ENCODE measurements around the gene VPS41. TPM values are rescaled to one million over a fixed set of nuclear protein-coding genes. Genes with fewer than 3 reads are reported as not detected.

The VPS41 gene
- total and polyA plus RNA-seq, 4 donors: 71.1 to 97.3 (median 90.4) TPM

DNA sequence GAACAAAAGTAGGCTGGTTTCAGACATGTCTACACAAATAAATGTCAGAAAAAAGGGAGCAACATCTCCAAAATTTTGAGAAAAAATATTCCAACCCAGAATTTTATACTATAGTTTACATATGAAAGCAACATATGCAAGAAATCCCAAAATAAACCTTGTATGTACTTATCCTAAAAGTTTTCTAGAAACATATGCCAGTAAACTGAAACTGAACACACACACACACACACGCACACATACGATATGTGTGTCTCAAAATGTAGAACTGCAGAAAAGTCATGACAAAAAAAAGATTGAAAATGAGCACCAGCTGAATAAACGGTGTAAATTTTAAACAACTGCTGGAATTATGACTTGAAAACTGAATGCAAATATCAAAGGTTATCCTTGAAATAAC lies 81.0 kb downstream of the VPS41 start:
- DNase-seq (ENCODE audit: low read depth in 4 of 6, low spot score in 6 of 6): peak in 1 of 6 donors; percentile 65
- peaks cover 6% of the 10 kb centered on the region for H3K9me3 ChIP-seq (ENCODE audit: control insufficient read depth, insufficient read depth, low read length)
- H3K4me3 ChIP-seq (ENCODE audit: low read depth, low read length): no peak overlapping the region
- no peaks in the 10 kb centered on the region for H3K27me3 ChIP-seq (ENCODE audit: control insufficient read depth, insufficient read depth, low read length)
- H3K4me1 ChIP-seq (ENCODE audit: control insufficient read depth, insufficient read depth, low read length): no peaks in the 10 kb centered on the region
- WGBS (ENCODE audit: insufficient coverage): no CpG with 5 or more reads among the region's 3 CpGs
- no peak overlapping the region for H3K27ac ChIP-seq (ENCODE audit: low read depth, low read length)
- H3K36me3 ChIP-seq (ENCODE audit: control insufficient read depth, insufficient read depth, low read length): no peaks in the 10 kb centered on the region

DNA sequence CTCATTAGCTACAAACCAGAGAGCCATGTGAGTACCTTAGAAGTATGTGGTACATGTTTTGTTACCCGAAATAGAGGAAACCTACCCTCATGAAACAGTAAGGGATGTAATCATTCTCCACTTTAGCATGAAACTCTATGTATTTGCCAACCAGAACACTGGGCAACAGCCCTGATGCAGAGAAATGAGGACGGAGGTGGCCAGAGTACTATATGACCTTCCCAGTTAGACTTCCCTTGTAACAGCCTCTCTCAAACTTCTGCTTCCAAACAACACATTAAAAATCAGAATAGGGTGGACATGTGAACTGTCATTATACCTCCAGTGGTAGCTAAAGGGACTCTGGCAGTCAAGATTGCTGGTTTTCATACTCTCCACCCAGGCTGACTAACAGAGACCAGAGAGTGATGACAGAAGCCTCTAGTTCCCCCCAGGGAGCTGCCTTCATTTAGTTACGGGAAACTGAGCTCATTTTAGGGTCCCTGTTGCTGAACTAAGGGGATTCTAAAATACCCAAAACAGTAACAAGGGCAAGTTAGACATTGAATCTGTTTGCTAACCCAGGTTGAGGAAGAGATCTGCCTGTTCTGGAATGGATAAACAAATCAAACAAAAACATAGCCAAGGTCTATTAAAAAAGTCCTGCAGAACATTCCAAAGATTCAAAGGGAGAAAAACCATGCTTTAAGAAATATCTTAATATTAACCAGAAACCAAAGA lies 83.1 kb downstream of the VPS41 start:
- H3K9me3 ChIP-seq (ENCODE audit: control insufficient read depth, insufficient read depth, low read length): peaks cover 6% of the 10 kb centered on the region
- WGBS (ENCODE audit: insufficient coverage): no CpG with 5 or more reads among the region's 3 CpGs
- DNase-seq (ENCODE audit: low read depth in 4 of 6, low spot score in 6 of 6): no peak
- H3K36me3 ChIP-seq (ENCODE audit: control insufficient read depth, insufficient read depth, low read length): no peaks in the 10 kb centered on the region
- no peaks in the 10 kb centered on the region for H3K27me3 ChIP-seq (ENCODE audit: control insufficient read depth, insufficient read depth, low read length)
- H3K4me1 ChIP-seq (ENCODE audit: control insufficient read depth, insufficient read depth, low read length): no peaks in the 10 kb centered on the region
- H3K27ac ChIP-seq (ENCODE audit: low read depth, low read length): no peak overlapping the region
- no peak overlapping the region for H3K4me3 ChIP-seq (ENCODE audit: low read depth, low read length)

DNA sequence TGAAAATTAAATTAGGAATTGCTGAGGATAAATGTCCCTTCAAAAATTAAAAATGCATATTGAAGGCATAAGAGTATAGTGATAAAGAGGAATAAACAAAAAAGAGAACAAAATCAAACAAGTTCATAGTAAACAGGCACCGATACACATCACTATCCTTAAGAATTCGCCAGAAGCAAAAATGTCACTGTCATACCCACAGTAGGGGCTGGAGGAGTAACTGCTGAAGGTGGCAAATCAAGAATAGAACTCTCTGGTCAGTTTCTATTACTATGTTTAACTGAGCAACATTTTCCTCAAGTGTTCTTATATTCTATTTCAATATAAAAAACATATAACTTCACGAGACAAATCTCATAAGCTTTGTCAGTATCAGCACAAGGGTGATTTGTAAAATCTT lies 84.0 kb downstream of the VPS41 start:
- H3K4me3 ChIP-seq (ENCODE audit: low read depth, low read length): no peak overlapping the region
- H3K27me3 ChIP-seq (ENCODE audit: control insufficient read depth, insufficient read depth, low read length): no peaks in the 10 kb centered on the region
- no peaks in the 10 kb centered on the region for H3K36me3 ChIP-seq (ENCODE audit: control insufficient read depth, insufficient read depth, low read length)
- DNase-seq (ENCODE audit: low read depth in 4 of 6, low spot score in 6 of 6): no peak
- H3K9me3 ChIP-seq (ENCODE audit: control insufficient read depth, insufficient read depth, low read length): peaks cover 6% of the 10 kb centered on the region
- WGBS (ENCODE audit: insufficient coverage): 100% methylated on average over 1 of the region's 3 CpGs
- H3K4me1 ChIP-seq (ENCODE audit: control insufficient read depth, insufficient read depth, low read length): no peaks in the 10 kb centered on the region
- H3K27ac ChIP-seq (ENCODE audit: low read depth, low read length): no peak overlapping the region

DNA sequence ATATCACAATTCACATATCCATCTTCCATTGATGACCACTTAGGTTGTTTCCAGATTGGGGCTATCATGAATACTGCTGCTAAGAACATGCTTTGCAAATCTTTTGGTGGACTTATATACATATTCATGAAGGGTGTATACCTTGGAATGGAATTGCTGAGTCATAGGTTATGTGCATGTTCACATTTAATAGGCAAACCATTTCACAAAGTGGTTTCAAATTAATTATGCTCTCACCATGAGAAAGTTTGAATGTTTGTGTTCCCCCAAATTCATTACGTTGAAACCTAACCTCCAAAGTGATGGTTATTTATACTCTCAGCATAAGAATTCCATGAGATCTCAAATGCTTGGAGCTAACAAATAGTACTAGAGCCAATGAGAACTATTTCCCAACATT lies 86.4 kb downstream of the VPS41 start:
- H3K36me3 ChIP-seq (ENCODE audit: control insufficient read depth, insufficient read depth, low read length): no peaks in the 10 kb centered on the region
- WGBS (ENCODE audit: insufficient coverage): no CpG with 5 or more reads among the region's 1 CpG
- H3K27me3 ChIP-seq (ENCODE audit: control insufficient read depth, insufficient read depth, low read length): no peaks in the 10 kb centered on the region

DNA sequence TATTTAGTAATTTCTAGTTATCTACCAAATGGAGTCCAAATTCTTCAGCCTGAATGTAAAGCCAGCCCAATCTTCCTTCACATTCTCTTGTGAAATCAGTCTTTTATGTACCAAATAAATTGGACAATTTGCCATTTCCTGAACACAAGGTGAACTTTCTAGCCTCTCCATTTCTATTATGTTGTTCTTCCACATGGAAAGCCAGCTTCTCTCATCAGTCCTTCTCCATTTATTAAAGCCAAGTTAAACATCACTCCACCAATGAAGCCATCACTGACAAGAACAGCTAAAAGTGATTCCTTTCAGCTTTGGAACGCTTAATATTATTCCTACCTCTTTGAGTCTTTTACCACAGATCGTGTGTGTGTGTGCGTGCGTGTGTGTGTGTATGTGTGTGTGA lies 88.4 kb downstream of the VPS41 start:
- Histone ChIP-seq H3K4me3 (ENCODE audit: low read depth, low read length) (no peak overlapping the region), H3K4me1 (ENCODE audit: control insufficient read depth, insufficient read depth, low read length) (no peaks in the 10 kb centered on the region), H3K9me3 (ENCODE audit: control insufficient read depth, insufficient read depth, low read length) (peaks cover 6% of the 10 kb centered on the region), H3K36me3 (ENCODE audit: control insufficient read depth, insufficient read depth, low read length) (peaks cover 7% of the 10 kb centered on the region), H3K27ac (ENCODE audit: low read depth, low read length) (no peak overlapping the region), H3K27me3 (ENCODE audit: control insufficient read depth, insufficient read depth, low read length) (no peaks in the 10 kb centered on the region)
- no CpG with 5 or more reads among the region's 4 CpGs for WGBS (ENCODE audit: insufficient coverage)
- no peak for DNase-seq (ENCODE audit: low read depth in 4 of 6, low spot score in 6 of 6)

More for the DNA sequence above, 86.4 kb downstream of the VPS41 start:
- Histone ChIP-seq H3K9me3 (ENCODE audit: control insufficient read depth, insufficient read depth, low read length) (peaks cover 6% of the 10 kb centered on the region), H3K27ac (ENCODE audit: low read depth, low read length) (no peak overlapping the region), H3K4me1 (ENCODE audit: control insufficient read depth, insufficient read depth, low read length) (no peaks in the 10 kb centered on the region), H3K4me3 (ENCODE audit: low read depth, low read length) (no peak overlapping the region)
- DNase-seq (ENCODE audit: low read depth in 4 of 6, low spot score in 6 of 6): no peak

DNA sequence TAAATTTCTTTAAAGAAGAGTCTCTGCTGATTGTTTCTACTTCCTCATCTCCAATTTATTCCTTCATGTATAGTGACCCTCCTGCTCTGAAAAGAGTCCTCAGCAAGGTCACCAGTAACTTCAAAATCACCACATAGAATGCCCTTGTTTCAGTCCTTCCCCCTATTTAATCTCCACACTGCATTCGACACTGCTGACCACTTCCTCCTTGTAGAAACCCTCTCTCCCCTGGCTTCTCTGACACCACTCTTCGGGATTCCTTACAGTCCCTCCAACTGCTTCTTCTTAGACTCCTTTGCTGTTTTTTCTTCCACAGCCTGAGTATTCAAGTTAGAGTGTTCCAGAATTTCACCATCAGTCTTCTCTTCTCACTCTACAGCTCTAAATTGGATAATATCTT lies 89.5 kb downstream of the VPS41 start:
- no peak overlapping the region for H3K4me3 ChIP-seq (ENCODE audit: low read depth, low read length)
- H3K36me3 ChIP-seq (ENCODE audit: control insufficient read depth, insufficient read depth, low read length): peaks cover 7% of the 10 kb centered on the region
- WGBS (ENCODE audit: insufficient coverage): 95% methylated on average over 2 of the region's 2 CpGs
- peaks cover 6% of the 10 kb centered on the region for H3K9me3 ChIP-seq (ENCODE audit: control insufficient read depth, insufficient read depth, low read length)
- no peaks in the 10 kb centered on the region for H3K4me1 ChIP-seq (ENCODE audit: control insufficient read depth, insufficient read depth, low read length)
- no peak overlapping the region for H3K27ac ChIP-seq (ENCODE audit: low read depth, low read length)
- DNase-seq (ENCODE audit: low read depth in 4 of 6, low spot score in 6 of 6): no peak
- H3K27me3 ChIP-seq (ENCODE audit: control insufficient read depth, insufficient read depth, low read length): no peaks in the 10 kb centered on the region

DNA sequence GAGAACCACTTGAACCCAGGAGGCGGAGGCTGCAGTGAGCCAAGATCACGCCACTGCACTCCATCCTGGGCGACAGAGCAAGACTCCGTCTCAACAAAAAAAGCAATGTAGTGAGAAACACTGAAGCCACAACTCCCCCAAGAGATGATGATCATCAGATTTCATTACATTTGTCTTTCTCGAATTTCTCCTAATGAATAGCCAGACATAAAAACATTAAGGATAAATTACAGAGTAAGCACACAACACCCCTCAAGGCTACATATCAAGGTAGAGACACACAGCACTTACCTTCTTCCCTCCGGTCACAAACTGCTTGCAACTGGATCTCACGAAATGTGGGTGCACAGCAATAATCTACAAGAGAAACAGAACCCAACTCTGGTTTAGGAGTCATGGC lies 91.5 kb downstream of the VPS41 start:
- over 99% methylated on average over 7 of the region's 7 CpGs for WGBS (ENCODE audit: insufficient coverage)
- Histone ChIP-seq H3K36me3 (ENCODE audit: control insufficient read depth, insufficient read depth, low read length) (peaks cover 7% of the 10 kb centered on the region), H3K9me3 (ENCODE audit: control insufficient read depth, insufficient read depth, low read length) (no peaks in the 10 kb centered on the region), H3K27ac (ENCODE audit: low read depth, low read length) (no peak overlapping the region), H3K4me1 (ENCODE audit: control insufficient read depth, insufficient read depth, low read length) (no peaks in the 10 kb centered on the region), H3K27me3 (ENCODE audit: control insufficient read depth, insufficient read depth, low read length) (no peaks in the 10 kb centered on the region), H3K4me3 (ENCODE audit: low read depth, low read length) (no peak overlapping the region)
- no peak for DNase-seq (ENCODE audit: low read depth in 4 of 6, low spot score in 6 of 6)

DNA sequence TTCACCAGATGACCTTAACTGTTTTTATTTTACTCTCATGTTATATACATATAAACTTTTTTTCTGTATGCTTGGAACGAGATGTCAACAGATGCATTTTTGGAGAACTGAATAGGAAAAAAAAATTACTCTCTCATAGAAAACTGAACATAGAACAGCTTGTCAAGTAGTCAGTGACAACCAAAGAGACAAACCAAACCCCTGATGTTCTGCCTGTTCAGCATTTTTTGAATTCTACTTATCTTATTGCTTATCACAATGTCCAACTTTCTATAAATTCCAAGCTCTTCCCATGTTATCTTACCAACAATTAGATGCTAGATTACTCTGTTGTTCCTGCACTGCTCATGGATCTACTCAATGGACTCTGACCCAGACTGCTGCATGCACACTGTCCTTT lies 95.2 kb downstream of the VPS41 start:
- H3K27ac ChIP-seq (ENCODE audit: low read depth, low read length): no peak overlapping the region
- no CpG with 5 or more reads among the region's 1 CpG for WGBS (ENCODE audit: insufficient coverage)

DNA sequence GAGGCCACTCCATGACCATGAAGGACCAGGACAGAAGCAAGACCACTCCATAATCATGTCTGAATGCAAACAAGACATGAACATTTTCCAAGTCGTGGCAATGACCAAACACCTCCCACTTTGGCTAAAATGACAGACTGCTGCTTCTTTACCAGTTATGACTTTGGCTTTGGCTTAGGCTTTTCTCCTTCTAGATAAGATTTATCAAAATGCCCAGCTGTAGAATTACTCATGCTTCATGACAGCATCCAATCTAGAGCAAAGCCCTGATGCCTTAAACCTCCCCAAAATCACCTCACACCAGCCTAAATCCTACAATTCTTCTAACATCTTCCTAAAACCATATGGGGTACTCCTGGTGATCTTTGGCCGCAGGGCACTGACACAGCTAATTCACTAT lies 102.1 kb downstream of the VPS41 start:
- Histone ChIP-seq H3K4me1 (ENCODE audit: control insufficient read depth, insufficient read depth, low read length) (no peaks in the 10 kb centered on the region), H3K27ac (ENCODE audit: low read depth, low read length) (no peak overlapping the region), H3K9me3 (ENCODE audit: control insufficient read depth, insufficient read depth, low read length) (no peaks in the 10 kb centered on the region), H3K27me3 (ENCODE audit: control insufficient read depth, insufficient read depth, low read length) (no peaks in the 10 kb centered on the region), H3K36me3 (ENCODE audit: control insufficient read depth, insufficient read depth, low read length) (no peaks in the 10 kb centered on the region), H3K4me3 (ENCODE audit: low read depth, low read length) (no peak overlapping the region)
- 69% methylated on average over 1 of the region's 2 CpGs for WGBS (ENCODE audit: insufficient coverage)
- no peak for DNase-seq (ENCODE audit: low read depth in 4 of 6, low spot score in 6 of 6)

More for the DNA sequence above, 95.2 kb downstream of the VPS41 start:
- peaks cover 7% of the 10 kb centered on the region for H3K36me3 ChIP-seq (ENCODE audit: control insufficient read depth, insufficient read depth, low read length)
- no peaks in the 10 kb centered on the region for H3K4me1 ChIP-seq (ENCODE audit: control insufficient read depth, insufficient read depth, low read length)
- H3K9me3 ChIP-seq (ENCODE audit: control insufficient read depth, insufficient read depth, low read length): no peaks in the 10 kb centered on the region
- no peaks in the 10 kb centered on the region for H3K27me3 ChIP-seq (ENCODE audit: control insufficient read depth, insufficient read depth, low read length)
- H3K4me3 ChIP-seq (ENCODE audit: low read depth, low read length): no peak overlapping the region
- no peak for DNase-seq (ENCODE audit: low read depth in 4 of 6, low spot score in 6 of 6)

DNA sequence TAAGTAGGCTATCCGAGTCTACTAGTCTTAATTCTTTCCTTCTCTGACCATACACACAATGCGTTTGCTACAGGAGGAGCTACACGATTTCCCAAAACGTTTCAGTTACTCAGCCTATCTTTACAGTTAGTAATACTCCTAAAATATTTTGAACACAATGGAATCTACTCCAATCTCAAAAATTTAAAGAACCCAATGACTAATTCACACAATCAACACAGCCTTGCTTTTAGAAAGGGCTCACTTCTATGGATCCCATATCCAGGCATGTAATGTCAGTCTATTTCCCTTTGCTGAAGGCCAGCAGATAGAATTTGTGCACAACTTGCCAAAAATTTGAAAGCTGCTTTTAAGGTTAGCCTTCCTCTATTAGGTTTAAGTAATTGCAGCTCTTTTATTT lies 107.2 kb downstream of the VPS41 start:
- H3K4me1 ChIP-seq (ENCODE audit: control insufficient read depth, insufficient read depth, low read length): no peaks in the 10 kb centered on the region
- H3K27me3 ChIP-seq (ENCODE audit: control insufficient read depth, insufficient read depth, low read length): no peaks in the 10 kb centered on the region
- no peaks in the 10 kb centered on the region for H3K9me3 ChIP-seq (ENCODE audit: control insufficient read depth, insufficient read depth, low read length)
- 89% methylated on average over 3 of the region's 4 CpGs for WGBS (ENCODE audit: insufficient coverage)
- DNase-seq (ENCODE audit: low read depth in 4 of 6, low spot score in 6 of 6): no peak
- H3K4me3 ChIP-seq (ENCODE audit: low read depth, low read length): no peak overlapping the region
- no peaks in the 10 kb centered on the region for H3K36me3 ChIP-seq (ENCODE audit: control insufficient read depth, insufficient read depth, low read length)
- no peak overlapping the region for H3K27ac ChIP-seq (ENCODE audit: low read depth, low read length)
